AG04449 (cell line): ENCODE results near the gene APOL6.

Experiments used
- CTCF ChIA-PET: fragments of 350-600 bp; formaldehyde crosslinking; extraction: SDS; loops from one replicate; lab custom pipeline; 2021; ENCODE audit warnings: antibody characterized with exemption; lab: Yijun Ruan, JAX
- POLR2A ChIA-PET: fragments of 400-600, 350-600 bp; formaldehyde crosslinking; extraction: SDS; loops from one replicate; lab custom pipeline; 2020; ENCODE audit warnings: antibody characterized with exemption, inconsistent platforms; lab: Yijun Ruan, JAX
- DNase-seq: peaks from one replicate; pipeline ENCODE4 v3.0.0-alpha.2; 2010; ENCODE audit warnings: low read depth, low spot score
- H3K4me3 ChIP-seq: 2 replicates; pipeline ENCODE4 v1.5.1; 2011; ENCODE audit warnings: low read depth, mild to moderate bottlenecking, control low read depth, low read length
- CTCF ChIP-seq: IDR thresholded peaks from one replicate; pipeline ENCODE4 v1.5.1; 2011; ENCODE audit warnings: mild to moderate bottlenecking, moderate library complexity, low read length, control low read depth, inconsistent platforms; ENCODE audit not compliant: insufficient read depth; ENCODE audit errors: missing control alignments

APOL6 gene

DNA sequence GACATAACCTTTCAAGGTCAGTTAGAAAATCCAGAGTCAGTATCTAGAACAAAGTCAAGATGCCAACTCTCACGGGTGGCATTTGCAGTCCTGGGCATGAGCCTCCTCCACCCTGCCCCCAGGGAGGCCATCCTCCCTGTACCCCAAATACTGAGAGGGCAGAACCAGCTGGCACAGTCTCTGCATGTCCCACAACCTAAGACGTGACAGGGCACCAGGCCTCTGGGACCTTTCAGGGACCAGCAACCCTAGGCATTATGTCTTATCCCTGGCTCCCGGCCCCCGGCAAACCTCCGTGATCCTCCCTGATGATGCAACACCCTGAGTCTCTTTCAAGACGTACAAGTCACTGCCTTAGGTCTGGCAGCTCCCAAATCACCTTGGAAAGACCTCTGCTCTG is 33.1 kb upstream of the APOL6 start:
- ChIA-PET POLR2A (no interaction called here), CTCF (interaction anchor here (0.8 to 2.3 kb wide), 4 partner anchors 12 to 264 kb away, joined by 3 to 8 read pairs (median 4); no protein-coding TSS in a partner anchor)
- no peak overlapping the region for H3K4me3 ChIP-seq
- no peak for TF ChIP-seq CTCF
- no peak for DNase-seq

DNA sequence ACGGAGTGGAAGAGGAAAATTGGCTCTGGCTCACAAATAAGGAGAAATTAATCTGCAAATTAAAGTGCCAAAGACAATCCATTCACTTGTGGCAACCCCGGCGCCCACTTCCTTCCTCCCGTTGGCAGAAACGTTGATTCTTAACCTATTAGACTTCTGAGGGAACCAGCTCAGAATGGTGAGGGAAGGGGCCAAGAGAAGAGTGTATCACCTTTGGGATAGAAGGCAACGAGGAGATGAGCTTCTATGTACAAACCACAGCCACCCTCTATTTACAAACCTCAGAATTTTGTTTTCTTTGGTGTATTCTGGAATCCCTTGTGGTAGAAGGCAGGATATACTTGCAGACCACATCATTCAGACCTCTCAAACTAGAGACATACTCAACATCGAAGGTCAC is 32.2 kb upstream of the APOL6 start:
- ChIA-PET CTCF (interaction anchor here (0.8 to 2.3 kb wide), 8 partner anchors 11 to 450 kb away, joined by 3 to 8 read pairs (median 4); no protein-coding TSS in a partner anchor), POLR2A (no interaction called here)
- TF ChIP-seq CTCF = no peak
- no peak for DNase-seq
- no peak overlapping the region for H3K4me3 ChIP-seq

- H3K4me3 ChIP-seq = no peak within 1 kb of the TSS
- DNase-seq = no peak
- CTCF ChIA-PET = interaction anchor here (1.1 to 2.3 kb wide), 5 partner anchors 10 to 267 kb away, joined by 3 to 7 read pairs (median 3); no protein-coding TSS in a partner anchor
- POLR2A ChIA-PET = no interaction called here
- no peak for TF ChIP-seq CTCF
Measured at GRCh38 chr22:35617137-35617755, 31.0 kb upstream of the APOL6 start, which contains the start of gene MB. Gene MB (minus strand): TSS chr22:35617329. CDS start chr22:35617257, 72 bp downstream.

DNA sequence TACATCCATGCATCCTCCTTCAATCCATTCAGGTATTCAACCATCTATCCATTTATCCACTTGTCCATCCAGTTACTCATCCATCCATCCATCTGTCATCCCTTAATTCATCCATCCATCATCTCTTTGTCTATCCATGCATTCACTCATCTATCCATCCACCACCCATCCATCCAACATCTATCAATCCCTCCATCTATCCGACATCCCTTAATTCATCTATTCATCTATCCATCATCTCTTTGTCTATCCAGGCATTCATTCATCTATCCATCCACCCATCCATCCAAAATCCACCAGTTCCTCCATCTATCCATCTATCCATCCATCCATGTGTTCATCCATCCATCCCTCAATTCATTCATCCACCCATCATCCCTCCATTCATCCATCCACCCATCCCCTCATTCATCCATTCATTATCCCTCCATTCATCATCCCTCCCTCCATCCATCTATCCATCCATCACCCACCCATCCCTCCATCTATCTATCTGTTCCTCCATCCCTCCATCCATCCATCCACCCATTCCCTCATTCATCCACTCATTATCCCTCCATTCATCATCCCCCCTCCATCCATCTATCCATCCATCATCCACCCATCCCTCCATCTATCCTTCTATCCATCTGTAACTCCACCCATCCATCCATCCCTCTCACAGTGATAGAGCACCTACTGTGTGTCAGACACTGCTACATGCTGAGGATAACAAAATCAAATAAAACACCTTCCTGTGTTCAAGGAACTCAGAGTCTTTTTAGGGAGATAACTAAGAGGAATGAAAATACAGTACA is 29.6 kb upstream of the APOL6 start:
- TF ChIP-seq CTCF = no peak
- CTCF ChIA-PET = interaction anchor here (1.3 to 4.4 kb wide), 3 partner anchors 188 to 506 kb away, joined by 4 to 50 read pairs (median 45); no protein-coding TSS in a partner anchor
- no peak overlapping the region for H3K4me3 ChIP-seq
- DNase-seq = no peak
- POLR2A ChIA-PET = no interaction called here

DNA sequence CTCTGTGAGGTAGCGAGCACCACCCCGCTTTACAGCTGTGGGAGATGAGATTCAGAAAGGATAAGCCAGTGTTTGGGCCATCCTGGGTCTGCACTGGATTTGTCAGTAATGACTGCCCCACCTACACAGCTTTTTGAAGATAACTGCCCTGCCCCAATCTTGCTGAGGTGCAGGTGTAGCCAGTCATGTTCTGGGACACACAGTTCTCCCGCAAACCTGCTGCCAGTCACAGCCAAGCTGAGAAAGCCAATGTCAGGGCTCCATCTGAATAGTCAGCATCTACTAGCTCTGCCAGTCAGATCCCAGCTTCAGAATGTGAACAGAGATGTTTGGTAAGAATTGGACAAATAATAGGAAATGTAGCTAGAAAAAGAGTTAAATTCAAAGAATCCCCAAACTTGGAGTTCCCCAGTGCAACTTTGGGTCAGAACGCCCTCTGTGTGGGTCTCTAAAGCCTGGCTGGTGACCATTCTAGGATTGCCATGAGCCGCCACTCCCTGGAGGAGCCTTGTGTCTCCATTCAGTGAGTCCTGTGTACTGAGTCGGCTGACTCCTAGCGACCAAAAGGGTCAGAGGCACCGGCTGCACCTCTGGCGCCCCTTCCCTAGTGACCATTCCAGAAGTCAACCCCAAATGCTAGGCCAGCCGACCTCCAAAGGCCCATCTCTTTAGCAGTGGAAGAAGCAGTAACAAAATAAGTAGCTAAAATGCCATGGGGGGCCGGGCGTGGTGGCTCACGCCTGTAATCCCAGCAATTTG is 28.7 kb upstream of the APOL6 start:
- ChIA-PET POLR2A (no interaction called here), CTCF (interaction anchor here (1.3 to 4.4 kb wide), 5 partner anchors 37 to 505 kb away, joined by 3 to 50 read pairs (median 15); no protein-coding TSS in a partner anchor)
- no peak for TF ChIP-seq CTCF

More for the DNA sequence above, 28.7 kb upstream of the APOL6 start:
- DNase-seq = no peak
- H3K4me3 ChIP-seq = no peak overlapping the region
